HK-2 (cell line): ENCODE measurements around the gene CEP85L.

ENCODE experiments used
- DNase-seq: peaks from one replicate; pipeline ENCODE4 v3.0.0-alpha.2; 2018; ENCODE audit not compliant: unreplicated experiment

Gene CEP85L

GRCh38 chr6:118579786-118580185 is 71.6 kb downstream of the CEP85L start:
- no peak for DNase-seq

DNA sequence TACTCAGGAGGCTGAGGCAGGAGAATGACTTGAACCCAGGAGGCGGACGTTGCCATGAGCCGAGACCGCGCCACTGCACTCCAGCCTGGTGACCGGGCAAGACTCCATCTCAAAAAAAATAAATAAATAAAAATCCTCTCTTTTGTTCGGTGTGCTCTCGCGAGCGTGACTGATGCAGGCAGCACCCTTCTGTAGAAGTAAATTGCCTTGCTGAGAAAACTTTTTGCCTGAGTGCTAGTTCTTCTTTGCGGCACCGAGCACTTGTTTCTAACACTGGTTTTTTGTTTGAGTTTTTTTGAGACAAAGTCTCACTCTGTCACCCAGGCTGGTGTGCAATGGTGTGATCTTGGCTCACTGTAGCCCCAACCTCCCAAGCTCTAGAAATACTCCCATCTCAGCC is 72.8 kb downstream of the CEP85L start:
- no peak for DNase-seq

- DNase-seq: no peak
Measured at GRCh38 chr6:118577972-118578371, 73.4 kb downstream of the CEP85L start.

- DNase-seq: no peak
Measured at GRCh38 chr6:118574051-118574865, 77.1 kb downstream of the CEP85L start.

DNA sequence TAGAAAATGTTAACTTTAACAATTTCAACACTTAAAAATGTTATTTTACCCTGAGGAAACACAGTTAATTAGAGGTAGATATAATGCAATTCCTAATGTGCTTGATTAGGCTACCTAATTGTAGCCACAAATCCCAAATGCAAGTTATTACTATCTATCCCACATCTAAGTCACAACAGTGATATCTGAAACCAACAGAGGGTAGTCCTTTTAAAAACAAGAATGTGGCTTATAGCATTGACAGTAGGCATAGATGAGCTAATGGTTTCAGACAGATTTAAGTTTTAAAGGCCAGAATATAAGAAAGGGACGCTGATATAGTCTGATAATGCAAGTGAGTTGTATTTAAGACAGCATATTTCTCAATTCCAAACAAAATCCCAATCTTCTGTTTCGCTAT is 80.3 kb downstream of the CEP85L start:
- no peak for DNase-seq

- DNase-seq: no peak
Measured at GRCh38 chr6:118569498-118569897, 81.9 kb downstream of the CEP85L start.

- no peak for DNase-seq
Measured at GRCh38 chr6:118567974-118568373, 83.4 kb downstream of the CEP85L start.

GRCh38 chr6:118565311-118565960 is 86.0 kb downstream of the CEP85L start:
- no peak for DNase-seq

- no peak for DNase-seq
Measured at GRCh38 chr6:118562959-118563358, 88.4 kb downstream of the CEP85L start.

DNA sequence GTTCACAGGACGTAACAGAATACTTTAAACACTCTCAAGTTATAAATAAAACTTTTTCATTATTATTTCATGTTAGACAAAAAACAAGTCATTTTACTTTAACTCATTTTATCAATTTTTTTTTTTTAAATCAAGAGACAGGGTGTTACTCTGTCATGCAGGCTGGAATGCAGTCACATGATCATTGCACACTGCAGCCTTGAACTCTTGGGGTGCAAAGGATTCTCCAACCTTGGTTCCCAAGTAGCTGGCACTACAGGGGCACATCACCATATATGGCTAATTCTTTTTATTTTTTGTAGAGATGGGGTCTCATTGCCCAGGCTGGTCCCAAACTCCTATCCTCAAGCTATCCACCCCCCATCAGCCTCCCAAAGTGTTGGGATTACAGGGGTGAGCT is 89.1 kb downstream of the CEP85L start:
- DNase-seq: no peak

DNA sequence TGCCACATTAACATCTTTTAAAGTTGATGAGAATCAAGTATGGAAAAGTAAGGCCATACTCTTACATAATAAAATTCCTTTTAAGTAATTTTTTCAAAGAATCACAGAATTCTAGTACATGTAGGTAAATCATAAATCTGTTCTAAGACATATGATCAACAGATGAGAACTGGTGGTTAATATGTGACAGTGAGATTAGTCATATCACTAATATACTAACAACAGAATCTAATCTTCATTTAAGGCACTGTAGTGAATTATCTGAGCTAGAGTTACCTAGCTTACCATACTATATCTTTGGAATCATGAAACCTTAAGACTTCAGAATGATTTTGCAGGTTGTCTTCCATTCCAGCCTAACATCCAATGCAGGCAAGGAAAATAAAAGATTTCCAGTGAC is 91.7 kb downstream of the CEP85L start:
- DNase-seq: no peak

GRCh38 chr6:118558464-118559217 is 92.8 kb downstream of the CEP85L start:
- no peak for DNase-seq

DNA sequence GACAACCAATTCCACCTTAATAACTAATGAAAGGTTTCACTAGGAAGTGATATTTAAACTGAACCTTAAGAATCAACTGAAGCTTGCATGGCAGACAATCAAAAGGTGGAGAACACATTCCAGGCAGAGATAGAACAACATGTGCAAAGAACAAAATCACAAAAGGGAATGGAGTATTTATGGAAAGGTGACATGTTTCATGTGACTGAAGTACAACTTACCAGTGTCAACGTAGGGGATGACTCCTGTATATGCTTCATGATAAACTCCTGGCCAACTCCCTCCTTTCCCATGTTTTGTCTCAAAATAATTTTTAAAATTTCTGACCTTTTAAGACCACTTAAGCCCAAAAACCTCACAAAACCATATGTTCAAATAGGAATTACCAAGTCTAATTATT is 96.7 kb downstream of the CEP85L start:
- DNase-seq: no peak

GRCh38 chr6:118553132-118553531 is 98.3 kb downstream of the CEP85L start:
- DNase-seq: no peak

DNA sequence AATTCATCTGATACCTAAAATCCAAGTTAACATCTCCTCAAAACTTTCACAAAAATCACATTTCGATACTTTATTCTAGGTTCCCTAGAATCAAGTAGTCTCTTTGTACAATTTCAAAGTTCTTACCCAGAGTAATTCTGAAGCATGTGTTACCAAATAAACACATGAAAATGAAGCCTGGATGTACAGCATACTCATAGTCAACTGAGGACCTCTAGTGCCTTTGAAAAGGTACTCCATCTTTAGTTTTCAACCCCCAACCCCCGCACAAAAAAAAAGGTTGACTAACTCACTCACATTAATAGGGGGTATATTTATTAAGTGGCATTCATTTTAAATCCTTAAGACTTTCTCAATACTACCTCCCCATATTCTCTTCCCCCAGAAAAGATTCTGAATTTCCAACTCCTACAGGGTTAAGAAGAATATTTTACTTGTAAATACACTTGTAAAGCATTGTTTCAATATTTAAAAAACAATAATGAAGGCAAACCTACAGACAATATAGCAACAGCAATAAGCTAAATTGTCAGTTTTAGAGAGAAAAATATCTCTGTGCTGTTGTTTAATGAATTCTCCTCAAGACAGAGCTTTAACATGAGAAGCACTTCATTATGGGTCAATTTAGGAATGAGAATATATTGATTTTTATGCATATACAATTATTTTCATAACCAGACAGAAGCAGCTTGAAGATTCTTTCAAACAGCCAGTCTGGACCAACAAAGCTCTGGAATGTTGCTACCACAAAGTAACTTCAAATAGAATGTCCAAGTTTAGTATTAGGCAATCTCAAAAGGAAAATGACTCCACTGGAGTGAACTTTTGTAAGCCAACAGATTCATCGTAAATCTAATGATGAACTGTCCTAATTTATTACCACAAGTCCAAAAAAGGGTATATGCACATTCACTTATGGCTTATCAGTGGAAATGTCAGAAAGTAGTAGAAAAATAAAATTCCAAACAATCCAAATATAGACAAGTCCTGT is 100.0 kb downstream of the CEP85L start:
- no peak for DNase-seq

- DNase-seq: no peak
Measured at GRCh38 chr6:118548613-118549012, 102.8 kb downstream of the CEP85L start.

GRCh38 chr6:118548136-118548535 is 103.3 kb downstream of the CEP85L start, which contains the start of gene PLN:
Gene PLN, plus strand, starts transcription at chr6:118548296. Its CDS starts 10,626 bp downstream, at chr6:118558922.
- DNase-seq: no peak

- DNase-seq: no peak
Measured at GRCh38 chr6:118546880-118547218, 104.5 kb downstream of the CEP85L start.

GRCh38 chr6:118546164-118546879 is 105.1 kb downstream of the CEP85L start:
- DNase-seq: no peak

DNA sequence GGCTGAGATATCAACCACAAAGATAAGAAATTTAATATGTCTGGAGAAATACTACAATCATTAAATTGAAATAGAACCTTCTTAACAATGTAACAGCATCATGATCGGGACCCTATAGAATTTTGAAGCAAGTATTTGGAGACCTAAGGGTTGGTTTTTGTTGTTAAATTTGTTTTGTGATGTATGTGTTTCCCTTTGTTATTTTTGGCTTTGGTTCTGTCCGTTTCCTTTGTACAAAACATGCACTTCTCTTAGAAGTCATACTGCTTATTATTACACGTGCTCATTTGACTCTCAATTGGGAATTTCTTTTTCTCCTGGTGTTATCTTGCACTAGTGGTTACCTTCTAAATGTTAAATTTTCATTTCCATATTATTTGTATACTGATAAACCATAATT is 107.3 kb downstream of the CEP85L start:
- no peak for DNase-seq
